NCI-H526 (cell line): ENCODE results near the gene NUAK2.
"Not testable (repeated sequence)": the region's sequence is repeated elsewhere in the genome, so short reads cannot be mapped to it uniquely, and the experiment has no call there.

ENCODE experiments used
- DNase-seq, 2 experiments: peaks; one replicate each; lab custom pipeline; 2025; lab: John Stamatoyannopoulos, UW

NUAK2 gene

DNA sequence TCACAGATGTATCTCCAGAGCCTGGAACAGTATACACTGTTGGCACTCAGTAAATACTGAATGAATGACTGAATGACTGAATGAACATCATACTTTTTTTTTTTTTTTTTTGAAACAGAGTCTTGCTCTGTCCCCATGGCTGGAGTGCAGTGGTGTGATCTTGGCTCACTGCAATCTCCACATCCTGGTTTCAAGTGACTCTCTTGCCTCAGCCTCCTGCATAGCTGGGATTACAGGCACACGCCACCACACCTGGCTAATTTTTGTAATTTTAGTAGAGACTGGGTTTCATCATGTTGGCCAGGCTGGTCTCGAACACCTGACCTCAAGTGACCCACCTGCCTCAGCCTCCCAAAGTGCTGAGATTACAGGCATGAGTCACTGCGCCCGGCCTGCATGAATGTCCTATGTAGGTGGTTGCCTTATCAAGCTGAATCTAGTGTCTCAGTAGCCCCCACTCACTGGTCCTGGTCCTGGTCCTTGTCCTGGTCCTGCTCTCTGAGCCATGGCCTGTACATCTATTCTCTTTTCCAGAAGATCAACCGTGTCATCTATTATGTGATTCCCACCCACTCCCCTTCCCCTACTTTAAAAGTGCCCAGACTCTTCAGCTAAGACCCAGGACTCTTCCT, 23.9 kb downstream of the NUAK2 start:
- not testable (repeated sequence) for DNase-seq

- DNase-seq: no peak
Measured at GRCh38 chr1:205296154-205296553, 25.4 kb downstream of the NUAK2 start.

- DNase-seq: no peak
Measured at GRCh38 chr1:205294934-205295333, 26.6 kb downstream of the NUAK2 start.

GRCh38 chr1:205294175-205294917, 27.2 kb downstream of the NUAK2 start:
- no peak for DNase-seq

- no peak for DNase-seq
Measured at GRCh38 chr1:205293350-205294074, 28.0 kb downstream of the NUAK2 start.

- no peak for DNase-seq
Measured at GRCh38 chr1:205291596-205291995, 29.9 kb downstream of the NUAK2 start.

DNA sequence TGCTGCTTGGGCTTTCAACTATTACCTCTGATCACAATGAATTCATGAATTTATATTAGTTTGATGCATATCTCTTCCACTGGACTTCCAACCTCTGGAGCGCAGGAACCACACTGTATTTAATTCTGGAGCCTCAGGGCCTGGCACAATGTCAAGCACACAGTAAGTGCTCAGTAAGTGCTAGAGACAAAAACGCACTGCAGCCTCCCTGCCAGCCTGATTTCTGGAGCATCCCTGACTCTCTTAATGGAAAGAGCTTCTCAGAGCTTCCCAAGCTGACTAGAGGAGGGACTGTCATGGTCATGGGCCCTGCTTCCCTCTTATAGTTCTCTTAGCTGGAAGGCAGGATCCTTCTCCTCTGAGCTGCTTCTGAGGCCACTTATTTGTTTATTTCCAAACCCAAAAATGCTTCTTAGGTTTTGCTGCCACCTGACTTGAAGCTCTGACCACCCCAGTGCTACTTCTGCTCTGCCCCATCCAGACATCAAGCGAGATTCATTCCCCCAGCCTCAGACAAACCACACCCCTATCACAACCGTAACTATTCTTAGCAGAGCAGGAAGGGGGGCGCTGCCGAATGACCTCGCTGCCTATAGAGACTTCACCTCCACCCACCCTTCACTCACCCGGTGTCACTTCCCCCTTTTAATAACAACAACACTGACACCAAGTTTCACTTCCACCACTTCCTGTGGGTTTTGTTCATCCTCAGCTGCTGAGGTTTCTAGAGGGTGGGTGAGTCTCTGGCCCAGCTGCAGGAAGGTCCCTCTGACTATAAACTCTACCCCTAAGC, 33.6 kb downstream of the NUAK2 start:
- DNase-seq: no peak

DNA sequence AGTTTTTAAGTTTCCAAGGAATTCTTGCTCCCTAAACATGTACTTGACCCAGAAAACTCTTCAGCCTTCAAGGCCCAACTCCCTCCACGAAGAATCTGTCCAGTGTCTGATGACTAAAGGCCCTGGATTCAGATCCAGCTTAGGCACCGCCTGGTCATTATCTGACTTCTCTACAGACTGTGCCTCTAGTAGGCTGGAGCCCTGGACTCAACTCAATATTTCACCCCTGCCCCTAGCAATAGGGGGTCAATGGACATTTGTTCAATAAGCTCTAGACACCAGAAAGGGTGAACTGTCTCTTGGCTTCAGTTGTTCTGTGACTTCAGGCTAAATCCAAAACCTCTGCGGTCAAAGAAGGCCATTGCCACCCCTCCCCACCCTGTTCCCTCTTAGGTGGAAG, 34.5 kb downstream of the NUAK2 start:
- DNase-seq: no peak

DNA sequence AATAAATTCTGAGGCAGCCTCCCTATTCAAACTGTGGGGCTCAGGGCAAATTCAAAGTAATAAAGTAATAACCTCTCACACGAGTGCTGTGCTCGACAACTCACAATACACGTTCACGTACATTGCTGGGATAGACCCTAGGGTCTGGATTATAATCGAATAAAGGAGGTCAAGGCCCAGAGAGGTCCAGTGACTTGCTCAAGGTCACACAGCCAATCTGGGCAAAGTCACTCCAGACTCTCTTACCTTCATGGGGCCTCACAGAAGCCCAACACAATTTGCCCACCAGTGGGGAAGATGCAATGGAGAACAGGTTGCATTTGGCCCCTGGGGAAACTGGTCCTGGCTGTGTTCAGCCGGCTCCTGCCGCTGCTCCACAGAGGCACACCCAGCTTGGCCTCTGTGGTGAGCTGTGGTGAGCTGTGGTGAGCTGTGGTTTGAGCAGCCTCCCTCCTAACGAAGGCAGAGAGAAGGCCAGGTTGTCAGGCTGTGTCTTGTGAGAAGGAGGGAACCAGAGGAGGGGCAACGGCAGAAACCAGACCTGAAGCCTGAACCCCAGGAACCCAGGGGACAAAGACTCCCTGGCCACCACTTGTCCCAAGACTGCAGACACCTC, 35.1 kb downstream of the NUAK2 start:
- DNase-seq: no peak

GRCh38 chr1:205285381-205286101, 36.0 kb downstream of the NUAK2 start:
- DNase-seq: no peak

GRCh38 chr1:205284420-205285144, 37.0 kb downstream of the NUAK2 start:
- DNase-seq: no peak

- DNase-seq: no peak
Measured at GRCh38 chr1:205283270-205284147, 38.0 kb downstream of the NUAK2 start.

- DNase-seq: not testable (repeated sequence)
Measured at GRCh38 chr1:205280666-205281395, 40.7 kb downstream of the NUAK2 start.

DNA sequence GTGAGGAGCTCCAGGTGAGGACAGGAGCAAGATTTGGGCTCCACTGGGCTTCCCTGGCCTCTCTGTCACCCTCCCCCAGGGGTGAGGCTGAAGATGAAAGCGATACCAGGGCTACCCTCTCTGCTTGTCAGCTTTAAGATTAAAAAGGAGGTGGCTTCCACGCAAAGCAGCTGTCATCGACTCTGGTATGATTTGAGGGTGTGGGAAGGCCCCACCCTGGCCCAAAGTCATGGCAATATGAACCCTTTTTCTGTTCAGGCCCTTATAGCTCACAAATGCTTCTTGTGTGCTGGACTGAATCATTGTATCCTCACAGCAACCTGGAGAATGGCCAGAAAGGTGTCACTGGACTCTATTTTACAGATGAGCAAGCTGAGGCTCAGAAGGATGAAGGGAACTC, 41.6 kb downstream of the NUAK2 start:
- DNase-seq: no peak

GRCh38 chr1:205276689-205277065, 44.9 kb downstream of the NUAK2 start:
- DNase-seq: no peak

GRCh38 chr1:205275916-205276688, 45.4 kb downstream of the NUAK2 start:
- DNase-seq: no peak

- DNase-seq: no peak
Measured at GRCh38 chr1:205275133-205275532, 46.4 kb downstream of the NUAK2 start.
